HepG2 (cell line): ENCODE data around the gene MACROD2.

Experiments
- CBX1 ChIP-seq: IDR thresholded peaks from one replicate; pipeline ENCODE4 v1.6.1; 2016; ENCODE audit warnings: antibody characterized with exemption, low read depth
- EZH2 ChIP-seq: conservative IDR thresholded peaks from 2 replicates; pipeline ENCODE4 v1.6.1; 2012; ENCODE audit warnings: mild to moderate bottlenecking, low read depth, low read length, moderate library complexity
- KLF9 ChIP-seq: IDR thresholded peaks from 2 replicates; pipeline ENCODE4 v1.6.1; 2016; ENCODE audit warnings: low read depth
- MTF1 ChIP-seq: sonication (generic); formaldehyde crosslinking; IDR thresholded peaks from 2 replicates; pipeline ENCODE4 v1.5.0; 2020; ENCODE audit warnings: missing genetic modification reagents
- SOX6 ChIP-seq, 2 experiments: fragments of 450-650 bp in 1 of 2; sonication (generic) in 1 of 2; formaldehyde crosslinking in 1 of 2; IDR thresholded peaks; 2 replicates each; pipeline versions ENCODE4 v1.4.0 to v1.6.1; 2017 to 2020; ENCODE audit warnings: antibody characterized with exemption in 1 of 2, mild to moderate bottlenecking in 1 of 2, missing genetic modification reagents in 1 of 2
- SP140L ChIP-seq: sonication (generic); formaldehyde crosslinking; IDR thresholded peaks from 2 replicates; pipeline ENCODE4 v1.4.0; 2020; ENCODE audit warnings: missing genetic modification reagents, borderline replicate concordance
- ZBTB7A ChIP-seq: sonication (generic); formaldehyde crosslinking; IDR thresholded peaks from 2 replicates; pipeline ENCODE4 v1.8.0; 2022; ENCODE audit warnings: mild to moderate bottlenecking, missing genetic modification reagents
- ZFAT ChIP-seq: sonication (generic); formaldehyde crosslinking; conservative IDR thresholded peaks from 2 replicates; pipeline ENCODE4 v1.8.1; 2023; ENCODE audit warnings: missing genetic modification reagents, inconsistent platforms

- TF ChIP-seq SP140L (CRISPR knock-in tag) = no peak
- no peak for TF ChIP-seq MTF1 (CRISPR knock-in tag)
- TF ChIP-seq KLF9 (CRISPR knock-in tag) = no peak
- TF ChIP-seq SOX6 (IDR thresholded peaks at IDR 0.05) = no peak
- TF ChIP-seq SOX6 (CRISPR knock-in tag; IDR thresholded peaks at IDR 0.05) = no peak
- no peak for TF ChIP-seq CBX1
- no peak for TF ChIP-seq EZH2
- TF ChIP-seq ZBTB7A = no peak
- no peak for TF ChIP-seq ZFAT (CRISPR knock-in tag)
Measured at GRCh38 chr20:15986690-15987089, 1991.4 kb downstream of the MACROD2 start.
